ENCODE results near the gene KCTD17. TPM values are rescaled to one million over a fixed set of nuclear protein-coding genes. Genes with fewer than 3 reads are reported as not detected.

KCTD17 gene
- total and polyA plus RNA-seq, 2 of the 13 experiments (the other 11 are each of a cell fraction or from before 2014, with no cell fraction given) = 5.3 to 11.7 TPM

GRCh38 chr22:37045958-37046357 lies 5.6 kb upstream of the KCTD17 start:
- H3K9me3 ChIP-seq (ENCODE audit: low read length) = no peaks in the 10 kb centered on the region
- H3K27me3 ChIP-seq (ENCODE audit: control insufficient read depth in 1 of 2, insufficient read depth in 2 of 2, low read length in 2 of 2) = peaks cover 0 to 12% of the 10 kb centered on the region in 2 experiments; a peak in 2 of 5 replicates
- POLR2A ChIA-PET = interaction anchor here (5.0 to 7.9 kb wide), 3 partner anchors 14 to 31 kb away, joined by 37 to 227 read pairs (median 141); partner anchors contain the start of genes MPST and TST
- DNase-seq (ENCODE audit: low spot score) = no peak
- H3K9ac ChIP-seq (ENCODE audit: insufficient read depth, low read depth, low read length) = no peak overlapping the region
- TF ChIP-seq SMC3 (IDR thresholded peaks at IDR 0.05; ENCODE audit: low read length) (0 out of 2 replicates have a peak, but pooled peaks have one; percentile 16), ZNF362 (CRISPR knock-in tag; IDR thresholded peaks at IDR 0.05; ENCODE audit: borderline replicate concordance) (peak; percentile 38; the same call in 1 of the 2 replicates), KDM4B (CRISPR knock-in tag; IDR thresholded peaks at IDR 0.05) (no peak), STAG1 (CRISPR knock-in tag; IDR thresholded peaks at IDR 0.05) (peak; percentile 36), CTCF (CRISPR knock-in tag; IDR thresholded peaks at IDR 0.05) (peak; percentile 43), RAD21 (CRISPR knock-in tag; IDR thresholded peaks at IDR 0.05) (no peak)
- in situ Hi-C loops (cut with HindIII; ENCODE audit: extremely low pct_ligation_motif_present, low pct_unique_long_range_greater_than_20kb) = no loop called here
- H3K27ac ChIP-seq (ENCODE audit: extremely low read length, insufficient read depth, low read length) = no peak overlapping the region
- H4K20me1 ChIP-seq (ENCODE audit: insufficient read depth, low read length) = no peaks in the 10 kb centered on the region
- intact Hi-C loops (cut with micrococcal nuclease; ENCODE audit: unreplicated experiment) = loop anchor here (2.0 kb wide), 1 partner anchor 15 kb away; no protein-coding TSS in a partner anchor
- H3K4me2 ChIP-seq (ENCODE audit: low read depth, low read length) = no peak overlapping the region
- peaks cover 72% of the 10 kb centered on the region for H3K4me1 ChIP-seq (ENCODE audit: insufficient read depth, low read length)
- 8% methylated on average over 4 of the region's 4 CpGs for WGBS (ENCODE audit: low lambda C conversion rate)
- BruUV-seq (replicated peaks) = no TSS peak
- H2AFZ ChIP-seq (ENCODE audit: low read length) = no peak overlapping the region
- no peak for ATAC-seq
- CTCF ChIA-PET (ENCODE audit: low intra/inter-chr PET ratio, low total read pairs) = interaction anchor here (1.7 kb wide), 1 partner anchor 31 kb away, joined by 4 read pairs; no protein-coding TSS in a partner anchor
- H3K4me3 ChIP-seq (replicated peaks in 1 of 3; ENCODE audit: insufficient read depth in 1 of 3, low read depth in 2 of 3, low read length in 3 of 3) = no peak overlapping the region
- no peak for FAIRE-seq
- no peaks in the 10 kb centered on the region for H3K36me3 ChIP-seq (replicated peaks in 1 of 2; ENCODE audit: control insufficient read depth in 1 of 2, insufficient read depth in 2 of 2, low read length in 2 of 2)
- no peaks in the 10 kb centered on the region for H3K79me2 ChIP-seq (ENCODE audit: insufficient read depth, low read length)
